ENCODE results near the gene AGK. TPM values are rescaled to one million over a fixed set of nuclear protein-coding genes. Genes with fewer than 3 reads are reported as not detected.

AGK gene, protein sequence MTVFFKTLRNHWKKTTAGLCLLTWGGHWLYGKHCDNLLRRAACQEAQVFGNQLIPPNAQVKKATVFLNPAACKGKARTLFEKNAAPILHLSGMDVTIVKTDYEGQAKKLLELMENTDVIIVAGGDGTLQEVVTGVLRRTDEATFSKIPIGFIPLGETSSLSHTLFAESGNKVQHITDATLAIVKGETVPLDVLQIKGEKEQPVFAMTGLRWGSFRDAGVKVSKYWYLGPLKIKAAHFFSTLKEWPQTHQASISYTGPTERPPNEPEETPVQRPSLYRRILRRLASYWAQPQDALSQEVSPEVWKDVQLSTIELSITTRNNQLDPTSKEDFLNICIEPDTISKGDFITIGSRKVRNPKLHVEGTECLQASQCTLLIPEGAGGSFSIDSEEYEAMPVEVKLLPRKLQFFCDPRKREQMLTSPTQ
- 10 to 100 TPM; 24.3 to 58.8 (median 29.9) TPM for total RNA-seq
- polyA plus RNA-seq, result 10 to 100 TPM; 28.3 to 32.2 TPM
- 30.0 reads per million, percentile 60 among the genes with 10 or more reads in this experiment for total RNA-seq

GRCh38 chr7:141551094-141551781 is at the start of gene AGK:
Gene AGK, plus strand, starts transcription at chr7:141551410. Its CDS starts 4,057 bp downstream, at chr7:141555467.
- POLR2A ChIA-PET, result interaction anchor here (0.8 to 2.0 kb wide), 6 partner anchors 10 to 536 kb away, joined by 3 to 9 read pairs (median 3); partner anchors contain the start of genes MRPS33 and SSBP1
- H3K27ac Mint-ChIP-seq, result peak within 1 kb of the TSS; percentile 52 to 96 (median 90)
- peaks cover 0 to 3% (median 0%) of the 10 kb centered on the region in 11 donors for H3K9me3 Mint-ChIP-seq
- H3K4me1 Mint-ChIP-seq, result peaks cover 14 to 44% (median 40%) of the 10 kb centered on the region in 7 donors
- Histone ChIP-seq H3K9me3 (ENCODE audit: control insufficient read depth in 2 of 3, low read length in 3 of 3) (no peaks in the 10 kb centered on the region), H3K4me3 (ENCODE audit: low read length) (peak within 1 kb of the TSS; percentile 89), H3K36me3 (ENCODE audit: control insufficient read depth in 2 of 3, insufficient read depth in 3 of 3, low read length in 3 of 3) (peaks cover 0 to 4% (median 0%) of the 10 kb centered on the region in 3 experiments), H3K27ac (ENCODE audit: low read depth, low read length) (peak within 1 kb of the TSS; percentile 73), H3K27me3 (ENCODE audit: control insufficient read depth in 2 of 2, insufficient read depth in 2 of 2, low read length in 2 of 2) (no peaks in the 10 kb centered on the region), H3K4me1 (ENCODE audit: control insufficient read depth in 2 of 2, insufficient read depth in 2 of 2, low read length in 2 of 2) (peaks cover 12 to 17% of the 10 kb centered on the region in 2 donors)
- DNase-seq, result peak; percentile 61 to 83 (median 74)
- intact Hi-C loops (cut with micrococcal nuclease), result loop anchor here (1.0 to 10.0 kb wide), 13 partner anchors 101 to 1486 kb away; partner anchors contain the start of genes MRPS33 (in 2 of the 2), NDUFB2 (in 2 of the 2), SSBP1 (in 2 of the 2) and ADCK2 (in 1 of the 2)
- peak; percentile 96 for ATAC-seq
- CTCF ChIA-PET, result no interaction called here
- peaks cover 0 to 4% (median 0%) of the 10 kb centered on the region in 5 donors for H3K27me3 Mint-ChIP-seq
- peak within 1 kb of the TSS; percentile 83 to 99 (median 92) for H3K4me3 Mint-ChIP-seq
- peaks cover 4 to 25% (median 16%) of the 10 kb centered on the region in 5 donors for H3K36me3 Mint-ChIP-seq

DNA sequence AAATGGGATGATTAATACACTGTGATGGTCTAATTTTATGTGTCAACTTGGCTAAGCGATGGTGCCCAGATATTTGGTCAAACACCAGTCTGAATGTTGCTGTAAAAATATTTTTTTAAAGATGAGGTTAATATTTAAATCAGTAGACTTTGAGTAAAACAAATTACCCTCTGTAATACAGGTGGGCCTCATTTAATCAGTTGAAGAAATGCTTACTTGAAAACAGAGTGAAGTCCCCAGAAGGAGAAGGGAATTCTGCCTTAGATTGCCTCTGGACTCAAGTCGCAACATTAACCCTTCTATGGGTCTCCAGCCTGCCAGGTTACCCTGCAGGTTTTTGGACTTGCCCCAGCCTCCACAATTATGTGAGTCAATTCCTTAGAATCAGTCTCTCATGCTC is 49.8 kb upstream of the AGK start:
- H3K4me1 ChIP-seq (ENCODE audit: control insufficient read depth in 2 of 2, insufficient read depth in 2 of 2, low read length in 2 of 2), result no peaks in the 10 kb centered on the region
- POLR2A ChIA-PET, result no interaction called here
- H3K27me3 ChIP-seq (ENCODE audit: control insufficient read depth in 2 of 2, insufficient read depth in 2 of 2, low read length in 2 of 2), result no peaks in the 10 kb centered on the region
- H3K36me3 ChIP-seq (ENCODE audit: control insufficient read depth in 2 of 3, insufficient read depth in 3 of 3, low read length in 3 of 3), result no peaks in the 10 kb centered on the region
- intact Hi-C loops (cut with micrococcal nuclease), result no loop called here
- H3K4me3 Mint-ChIP-seq, result no peak overlapping the region
- no peak overlapping the region for H3K27ac Mint-ChIP-seq
- no peak overlapping the region for H3K4me3 ChIP-seq (ENCODE audit: low read length)
- H3K36me3 Mint-ChIP-seq, result no peaks in the 10 kb centered on the region
- no peak for DNase-seq
- no peaks in the 10 kb centered on the region for H3K9me3 ChIP-seq (ENCODE audit: control insufficient read depth in 2 of 3, low read length in 3 of 3)
- H3K4me1 Mint-ChIP-seq, result no peaks in the 10 kb centered on the region
- CTCF ChIA-PET, result no interaction called here
- H3K27ac ChIP-seq (ENCODE audit: low read depth, low read length), result no peak overlapping the region
- no peak for ATAC-seq
- H3K9me3 Mint-ChIP-seq, result no peaks in the 10 kb centered on the region
- H3K27me3 Mint-ChIP-seq, result peaks cover 0 to 40% (median 26%) of the 10 kb centered on the region in 5 donors

DNA sequence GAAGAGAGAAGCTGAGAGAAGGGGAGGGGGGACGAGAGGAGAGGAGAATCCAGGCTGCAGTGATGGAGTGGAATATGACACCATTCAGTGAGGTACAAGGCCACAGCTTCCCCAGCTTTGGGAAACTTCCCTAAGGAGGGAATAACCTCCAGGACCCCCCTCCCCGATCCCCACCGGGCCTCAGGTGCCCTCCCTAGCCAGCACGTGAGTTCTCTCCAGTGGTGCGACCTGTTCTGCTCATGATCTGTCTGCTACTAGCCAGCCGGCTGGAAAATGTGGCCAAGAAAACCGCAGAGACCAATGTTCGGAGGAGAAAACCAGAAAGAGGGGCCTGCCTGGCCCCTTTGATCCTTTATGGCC is 39.9 kb upstream of the AGK start:
- Histone ChIP-seq H3K36me3 (ENCODE audit: control insufficient read depth in 2 of 3, insufficient read depth in 3 of 3, low read length in 3 of 3) (no peaks in the 10 kb centered on the region), H3K27ac (ENCODE audit: low read depth, low read length) (no peak overlapping the region), H3K4me3 (ENCODE audit: low read length) (peak overlapping the region; percentile 16), H3K9me3 (ENCODE audit: control insufficient read depth in 2 of 3, low read length in 3 of 3) (peaks cover 0 to 3% (median 0%) of the 10 kb centered on the region in 3 experiments), H3K4me1 (ENCODE audit: control insufficient read depth in 2 of 2, insufficient read depth in 2 of 2, low read length in 2 of 2) (no peaks in the 10 kb centered on the region), H3K27me3 (ENCODE audit: control insufficient read depth in 2 of 2, insufficient read depth in 2 of 2, low read length in 2 of 2) (no peaks in the 10 kb centered on the region)
- DNase-seq (no peak), ATAC-seq (no peak)
- POLR2A ChIA-PET, result no interaction called here
- Mint-ChIP-seq H3K4me3 (peak overlapping the region in 7 of 10 donors; percentile 7 to 79 (median 61)), H3K36me3 (peaks cover 0 to 13% (median 3%) of the 10 kb centered on the region in 5 donors), H3K27me3 (peaks cover 61 to 78% (median 71%) of the 10 kb centered on the region in 5 donors), H3K27ac (no peak overlapping the region), H3K4me1 (peaks cover 8 to 16% (median 13%) of the 10 kb centered on the region in 7 donors), H3K9me3 (peaks cover 2 to 20% (median 6%) of the 10 kb centered on the region in 11 donors)
- intact Hi-C loops (cut with micrococcal nuclease), result no loop called here
- CTCF ChIA-PET, result no interaction called here

- peaks cover 0 to 13% (median 3%) of the 10 kb centered on the region in 5 donors for H3K36me3 Mint-ChIP-seq
- H3K27ac Mint-ChIP-seq, result no peak overlapping the region
- H3K27me3 ChIP-seq (ENCODE audit: control insufficient read depth in 2 of 2, insufficient read depth in 2 of 2, low read length in 2 of 2), result no peaks in the 10 kb centered on the region
- H3K9me3 Mint-ChIP-seq, result peaks cover 2 to 20% (median 6%) of the 10 kb centered on the region in 11 donors
- ChIA-PET POLR2A (no interaction called here), CTCF (no interaction called here)
- H3K36me3 ChIP-seq (ENCODE audit: control insufficient read depth in 2 of 3, insufficient read depth in 3 of 3, low read length in 3 of 3), result no peaks in the 10 kb centered on the region
- peaks cover 63 to 76% (median 72%) of the 10 kb centered on the region in 5 donors for H3K27me3 Mint-ChIP-seq
- DNase-seq (no peak), ATAC-seq (no peak)
- H3K4me1 ChIP-seq (ENCODE audit: control insufficient read depth in 2 of 2, insufficient read depth in 2 of 2, low read length in 2 of 2), result no peaks in the 10 kb centered on the region
- peak overlapping the region; percentile 16 for H3K4me3 ChIP-seq (ENCODE audit: low read length)
- no peak overlapping the region for H3K27ac ChIP-seq (ENCODE audit: low read depth, low read length)
- peaks cover 0 to 3% (median 0%) of the 10 kb centered on the region in 3 experiments for H3K9me3 ChIP-seq (ENCODE audit: control insufficient read depth in 2 of 3, low read length in 3 of 3)
- intact Hi-C loops (cut with micrococcal nuclease), result no loop called here
- H3K4me1 Mint-ChIP-seq, result peaks cover 8 to 16% (median 13%) of the 10 kb centered on the region in 7 donors
- H3K4me3 Mint-ChIP-seq, result peak overlapping the region; percentile 61 to 79 (median 72)
These were observed 39.4 kb upstream of the AGK start for GRCh38 chr7:141511676-141512396.

DNA sequence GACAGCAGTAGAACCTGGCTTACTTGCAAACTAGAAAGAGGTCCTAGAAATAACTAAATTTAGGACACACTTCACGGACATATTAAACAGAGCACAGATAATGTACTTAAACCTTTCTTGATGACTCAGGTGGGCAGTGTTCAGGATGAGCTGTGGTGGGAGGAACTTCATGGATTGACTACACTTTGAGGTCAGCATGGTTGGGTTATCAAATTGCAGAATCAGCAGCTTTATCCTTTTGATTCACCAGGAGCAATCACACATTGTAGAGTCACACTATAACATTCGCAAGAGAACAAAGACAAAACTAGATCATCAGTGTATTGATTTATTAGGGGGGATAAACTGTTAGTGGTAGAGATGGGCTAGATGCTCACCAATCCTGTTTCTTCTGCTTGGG is 38.6 kb upstream of the AGK start:
- Mint-ChIP-seq H3K4me1 (peaks cover 8 to 16% (median 13%) of the 10 kb centered on the region in 7 donors), H3K9me3 (peaks cover 2 to 20% (median 6%) of the 10 kb centered on the region in 11 donors), H3K36me3 (peaks cover 0 to 13% (median 3%) of the 10 kb centered on the region in 5 donors), H3K27ac (no peak overlapping the region), H3K27me3 (peaks cover 63 to 77% (median 70%) of the 10 kb centered on the region in 5 donors), H3K4me3 (peak overlapping the region in 9 of 10 donors; percentile 61 to 79 (median 71))
- no peaks in the 10 kb centered on the region for H3K4me1 ChIP-seq (ENCODE audit: control insufficient read depth in 2 of 2, insufficient read depth in 2 of 2, low read length in 2 of 2)
- H3K4me3 ChIP-seq (ENCODE audit: low read length), result no peak overlapping the region
- no peaks in the 10 kb centered on the region for H3K27me3 ChIP-seq (ENCODE audit: control insufficient read depth in 2 of 2, insufficient read depth in 2 of 2, low read length in 2 of 2)
- peaks cover 0 to 3% (median 0%) of the 10 kb centered on the region in 3 experiments for H3K9me3 ChIP-seq (ENCODE audit: control insufficient read depth in 2 of 3, low read length in 3 of 3)
- H3K27ac ChIP-seq (ENCODE audit: low read depth, low read length), result no peak overlapping the region
- H3K36me3 ChIP-seq (ENCODE audit: control insufficient read depth in 2 of 3, insufficient read depth in 3 of 3, low read length in 3 of 3), result no peaks in the 10 kb centered on the region
- ChIA-PET CTCF (no interaction called here), POLR2A (no interaction called here)
- ATAC-seq (no peak), DNase-seq (no peak)
- intact Hi-C loops (cut with micrococcal nuclease), result no loop called here

GRCh38 chr7:141513720-141514119 is 37.5 kb upstream of the AGK start:
- Mint-ChIP-seq H3K36me3 (peaks cover 0 to 8% (median 3%) of the 10 kb centered on the region in 5 donors), H3K27me3 (peaks cover 59 to 73% (median 62%) of the 10 kb centered on the region in 5 donors), H3K27ac (no peak overlapping the region), H3K4me3 (no peak overlapping the region), H3K9me3 (peaks cover 2 to 20% (median 6%) of the 10 kb centered on the region in 11 donors), H3K4me1 (peaks cover 8 to 16% (median 13%) of the 10 kb centered on the region in 7 donors)
- no peaks in the 10 kb centered on the region for H3K36me3 ChIP-seq (ENCODE audit: control insufficient read depth in 2 of 3, insufficient read depth in 3 of 3, low read length in 3 of 3)
- no peak for DNase-seq
- CTCF ChIA-PET, result no interaction called here
- no peaks in the 10 kb centered on the region for H3K4me1 ChIP-seq (ENCODE audit: control insufficient read depth in 2 of 2, insufficient read depth in 2 of 2, low read length in 2 of 2)
- no peak overlapping the region for H3K4me3 ChIP-seq (ENCODE audit: low read length)
- H3K27me3 ChIP-seq (ENCODE audit: control insufficient read depth in 2 of 2, insufficient read depth in 2 of 2, low read length in 2 of 2), result no peaks in the 10 kb centered on the region
- ATAC-seq, result no peak
- H3K9me3 ChIP-seq (ENCODE audit: control insufficient read depth in 2 of 3, low read length in 3 of 3), result peaks cover 0 to 3% (median 0%) of the 10 kb centered on the region in 3 experiments
- intact Hi-C loops (cut with micrococcal nuclease), result no loop called here
- POLR2A ChIA-PET, result no interaction called here
- no peak overlapping the region for H3K27ac ChIP-seq (ENCODE audit: low read depth, low read length)
